GM12865 (cell line): ENCODE measurements around the gene ZNF804B.
"Not testable (repeated sequence)": the region's sequence is repeated elsewhere in the genome, so short reads cannot be mapped to it uniquely, and the experiment has no call there.

ENCODE experiments used
- DNase-seq: peaks from one replicate; pipeline ENCODE4 v3.0.0; 2010; ENCODE audit warnings: low read depth
- H3K4me3 ChIP-seq: 2 replicates; pipeline ENCODE4 v1.5.1; 2011; ENCODE audit warnings: mild to moderate bottlenecking, low read depth, low read length, control low read depth
- TF ChIP-seq, protein P1 (sequence below): IDR thresholded peaks from 2 replicates; pipeline ENCODE4 v1.5.1; 2011; ENCODE audit warnings: low read length, control low read depth, low read depth, inconsistent platforms; ENCODE audit not compliant: insufficient read depth; ENCODE audit errors: missing control alignments

ZNF804B gene

DNA sequence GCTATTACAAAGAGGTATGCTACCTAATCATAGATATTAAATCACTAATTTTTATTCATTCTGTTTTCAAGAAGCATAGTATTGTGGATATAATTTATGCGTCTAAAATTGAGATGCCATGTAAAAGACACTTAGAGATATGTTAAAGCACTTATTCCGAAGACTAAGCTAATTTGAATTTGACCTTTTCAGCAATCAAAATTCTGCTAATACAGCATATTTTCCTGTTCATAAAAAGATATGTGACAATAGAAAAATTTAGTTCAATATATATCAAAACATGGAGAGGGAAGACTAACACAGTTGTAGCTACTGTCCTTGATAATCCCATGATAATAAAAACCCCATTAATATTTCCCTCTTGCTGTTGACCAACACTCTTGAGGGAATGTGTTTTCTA lies 422.6 kb downstream of the ZNF804B start:
- H3K4me3 ChIP-seq, result no peak overlapping the region
- TF ChIP-seq, protein P1, sequence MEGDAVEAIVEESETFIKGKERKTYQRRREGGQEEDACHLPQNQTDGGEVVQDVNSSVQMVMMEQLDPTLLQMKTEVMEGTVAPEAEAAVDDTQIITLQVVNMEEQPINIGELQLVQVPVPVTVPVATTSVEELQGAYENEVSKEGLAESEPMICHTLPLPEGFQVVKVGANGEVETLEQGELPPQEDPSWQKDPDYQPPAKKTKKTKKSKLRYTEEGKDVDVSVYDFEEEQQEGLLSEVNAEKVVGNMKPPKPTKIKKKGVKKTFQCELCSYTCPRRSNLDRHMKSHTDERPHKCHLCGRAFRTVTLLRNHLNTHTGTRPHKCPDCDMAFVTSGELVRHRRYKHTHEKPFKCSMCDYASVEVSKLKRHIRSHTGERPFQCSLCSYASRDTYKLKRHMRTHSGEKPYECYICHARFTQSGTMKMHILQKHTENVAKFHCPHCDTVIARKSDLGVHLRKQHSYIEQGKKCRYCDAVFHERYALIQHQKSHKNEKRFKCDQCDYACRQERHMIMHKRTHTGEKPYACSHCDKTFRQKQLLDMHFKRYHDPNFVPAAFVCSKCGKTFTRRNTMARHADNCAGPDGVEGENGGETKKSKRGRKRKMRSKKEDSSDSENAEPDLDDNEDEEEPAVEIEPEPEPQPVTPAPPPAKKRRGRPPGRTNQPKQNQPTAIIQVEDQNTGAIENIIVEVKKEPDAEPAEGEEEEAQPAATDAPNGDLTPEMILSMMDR, result no peak
- DNase-seq, result no peak

DNA sequence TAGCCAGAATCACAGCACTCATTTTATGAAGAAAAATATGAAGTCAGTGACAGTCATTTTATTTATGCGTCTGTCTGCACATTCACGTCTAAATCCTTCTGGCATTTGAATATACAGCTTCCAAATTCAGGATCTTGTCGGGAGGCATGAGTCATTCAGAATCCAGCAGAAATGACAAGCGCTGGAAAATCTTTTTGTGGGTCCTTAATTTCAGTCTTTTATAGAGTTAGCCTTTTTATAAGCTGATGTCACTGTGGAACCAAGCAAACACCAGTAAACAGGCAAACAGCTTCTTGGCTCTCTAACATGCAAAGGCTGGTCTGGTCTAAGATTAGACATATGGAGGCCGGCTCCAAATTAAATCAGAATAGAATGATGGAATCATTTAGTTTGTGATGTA lies 424.2 kb downstream of the ZNF804B start:
- no peak overlapping the region for H3K4me3 ChIP-seq
- DNase-seq, result no peak
- TF ChIP-seq, protein P1, result no peak

DNA sequence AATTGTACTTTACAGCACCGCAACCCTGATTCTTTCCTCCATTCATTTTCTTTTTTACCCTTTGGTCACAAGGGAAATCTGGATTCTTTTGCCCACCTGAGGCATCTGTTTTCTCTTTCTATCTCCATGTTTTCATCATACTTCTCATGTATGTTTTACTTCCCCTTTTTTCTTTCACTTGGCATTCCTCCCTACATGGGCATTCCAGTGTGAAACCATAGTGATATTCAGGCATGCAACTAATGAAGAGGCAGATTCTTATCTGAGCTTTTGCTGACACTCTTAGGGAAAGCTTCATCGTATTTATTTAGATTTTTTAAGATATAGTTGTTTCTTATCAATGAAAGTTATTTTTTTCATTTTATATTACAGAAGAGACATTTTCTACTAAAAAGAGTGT lies 441.3 kb downstream of the ZNF804B start:
- TF ChIP-seq, protein P1, result no peak
- no peak overlapping the region for H3K4me3 ChIP-seq
- DNase-seq, result no peak

DNA sequence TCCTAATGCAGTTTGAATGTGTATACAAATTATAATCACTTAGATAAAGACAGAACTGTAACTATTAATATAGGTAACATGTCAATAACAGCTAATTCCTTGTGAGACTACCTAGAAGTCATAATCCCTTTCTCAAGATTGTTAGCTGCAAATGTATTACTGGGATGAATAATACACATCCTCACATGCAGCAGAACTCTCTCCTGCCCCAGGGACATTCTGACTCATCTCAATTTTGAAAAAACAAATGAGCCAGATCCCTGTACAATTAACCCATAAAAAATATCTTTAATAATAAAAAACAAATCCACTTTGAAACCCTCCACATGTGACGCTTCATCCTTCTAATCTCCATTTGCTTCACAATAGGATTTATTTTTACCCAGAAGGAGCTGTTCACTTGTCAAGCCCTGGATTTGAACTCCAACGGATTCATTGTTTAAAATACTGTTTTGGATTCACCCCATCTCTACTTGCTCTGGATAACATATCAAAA lies 464.4 kb downstream of the ZNF804B start:
- TF ChIP-seq, protein P1, result no peak
- DNase-seq, result no peak
- H3K4me3 ChIP-seq, result no peak overlapping the region

DNA sequence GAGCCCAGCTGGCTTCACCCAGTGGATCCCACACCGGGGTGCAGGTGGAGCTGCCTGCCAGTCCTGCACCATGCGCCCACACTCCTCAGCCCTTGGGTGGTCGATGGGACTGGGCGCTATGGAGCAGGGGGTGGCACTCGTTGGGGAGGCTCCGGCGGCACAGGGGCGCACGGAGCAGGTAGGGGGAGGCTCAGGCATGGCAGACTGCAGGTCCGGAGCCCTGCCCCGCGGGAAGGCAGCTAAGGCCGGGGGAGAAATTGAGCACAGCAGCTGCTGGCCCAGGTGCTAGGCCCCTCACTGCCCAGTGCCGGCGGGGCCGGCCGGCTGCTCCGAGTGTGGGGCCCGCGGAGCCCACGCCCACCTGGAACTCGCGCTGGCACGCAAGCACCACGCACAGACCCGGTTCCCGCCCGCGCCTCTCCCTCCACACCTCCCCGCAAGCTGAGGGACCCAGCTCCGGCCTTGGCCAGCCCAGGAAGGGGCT lies 469.2 kb downstream of the ZNF804B start:
- H3K4me3 ChIP-seq, result not testable (repeated sequence)

DNA sequence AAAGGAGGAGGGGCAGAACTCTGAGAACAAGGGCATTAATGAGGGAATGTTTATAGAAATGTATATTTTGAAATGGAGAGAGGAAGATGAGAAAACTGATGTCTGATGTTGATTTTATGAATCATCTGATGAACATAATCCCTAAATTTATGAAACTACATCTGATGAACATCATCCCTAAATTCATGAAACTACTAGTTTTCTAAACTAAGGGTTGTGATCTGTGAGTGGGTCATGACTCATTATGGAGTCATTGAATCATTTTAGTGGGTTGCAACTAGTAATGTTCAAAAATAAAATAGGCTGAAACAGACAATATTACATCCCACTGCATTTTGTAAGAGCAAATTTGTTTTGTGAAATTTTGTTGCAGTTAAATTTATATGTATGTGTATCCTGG lies 478.7 kb downstream of the ZNF804B start:
- TF ChIP-seq, protein P1, result no peak
- DNase-seq, result no peak
- no peak overlapping the region for H3K4me3 ChIP-seq

More for the DNA sequence above, 469.2 kb downstream of the ZNF804B start:
- DNase-seq, result not testable (repeated sequence)

DNA sequence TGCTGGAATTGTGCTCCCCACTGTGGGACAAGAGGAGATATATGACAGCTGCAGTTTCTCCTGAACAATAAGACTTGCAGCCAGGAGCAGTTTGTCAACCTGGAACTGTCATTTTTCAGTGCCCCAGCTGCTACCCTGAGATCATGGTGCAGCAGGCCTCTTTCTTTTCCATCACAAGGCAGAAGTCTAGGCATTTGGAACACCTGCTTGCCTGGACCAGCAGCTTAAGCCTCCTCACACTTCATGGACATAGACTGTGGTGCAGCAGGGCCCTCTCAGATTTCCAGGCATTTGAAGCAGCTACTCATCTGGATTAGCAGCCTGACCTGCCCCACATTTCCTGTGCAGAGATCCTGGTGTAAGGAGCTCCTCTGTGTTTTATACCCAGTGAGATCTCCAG lies 486.7 kb downstream of the ZNF804B start:
- TF ChIP-seq, protein P1, result no peak
- no peak overlapping the region for H3K4me3 ChIP-seq
- no peak for DNase-seq
